HG02970 (cell line): ENCODE results near the gene BTN1A1.

ENCODE experiments used
- ATAC-seq: cut with Tn5 transposase; IDR thresholded peaks from one replicate; pipeline ENCODE4 v1.9.1; 2021; ENCODE audit warnings: mild to moderate bottlenecking, moderate library complexity, moderate number of reproducible peaks; ENCODE audit not compliant: unreplicated experiment, low FRiP score

BTN1A1 gene

DNA sequence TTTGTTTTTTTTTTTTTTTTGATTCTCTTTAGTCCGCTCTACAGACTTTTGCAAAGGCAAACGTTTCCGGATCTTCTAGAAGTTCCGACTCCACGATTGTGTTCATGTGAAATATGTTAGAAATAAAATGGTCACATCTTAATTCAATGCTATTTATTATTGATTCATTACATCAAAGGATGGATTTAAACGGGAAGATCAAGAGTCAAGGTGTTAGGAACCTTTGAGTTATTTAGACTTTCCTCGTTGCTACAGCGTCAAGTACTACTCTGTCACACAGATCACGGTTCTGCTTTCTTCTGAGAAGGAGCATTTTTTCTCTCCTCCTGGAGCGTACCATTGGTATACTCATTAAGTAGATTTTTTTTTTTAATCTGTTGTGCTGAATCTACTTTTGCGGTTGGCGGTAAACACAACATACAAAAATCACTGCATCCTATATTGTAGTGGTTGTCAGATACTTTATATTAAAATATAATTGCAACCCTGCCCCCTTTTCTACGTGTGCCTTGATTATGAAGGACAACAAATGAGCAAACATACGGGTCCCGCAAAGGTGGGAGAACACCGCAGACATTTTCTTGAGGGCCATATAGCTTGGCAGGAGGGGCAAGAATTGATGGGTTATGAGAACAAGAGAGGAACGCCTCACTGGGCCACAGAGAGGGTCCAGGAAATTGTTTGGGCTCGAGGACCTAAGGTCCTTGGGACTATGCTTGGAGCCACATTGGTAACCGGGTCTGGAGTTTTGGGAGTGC is 55.6 kb downstream of the BTN1A1 start:
- no peak for ATAC-seq

DNA sequence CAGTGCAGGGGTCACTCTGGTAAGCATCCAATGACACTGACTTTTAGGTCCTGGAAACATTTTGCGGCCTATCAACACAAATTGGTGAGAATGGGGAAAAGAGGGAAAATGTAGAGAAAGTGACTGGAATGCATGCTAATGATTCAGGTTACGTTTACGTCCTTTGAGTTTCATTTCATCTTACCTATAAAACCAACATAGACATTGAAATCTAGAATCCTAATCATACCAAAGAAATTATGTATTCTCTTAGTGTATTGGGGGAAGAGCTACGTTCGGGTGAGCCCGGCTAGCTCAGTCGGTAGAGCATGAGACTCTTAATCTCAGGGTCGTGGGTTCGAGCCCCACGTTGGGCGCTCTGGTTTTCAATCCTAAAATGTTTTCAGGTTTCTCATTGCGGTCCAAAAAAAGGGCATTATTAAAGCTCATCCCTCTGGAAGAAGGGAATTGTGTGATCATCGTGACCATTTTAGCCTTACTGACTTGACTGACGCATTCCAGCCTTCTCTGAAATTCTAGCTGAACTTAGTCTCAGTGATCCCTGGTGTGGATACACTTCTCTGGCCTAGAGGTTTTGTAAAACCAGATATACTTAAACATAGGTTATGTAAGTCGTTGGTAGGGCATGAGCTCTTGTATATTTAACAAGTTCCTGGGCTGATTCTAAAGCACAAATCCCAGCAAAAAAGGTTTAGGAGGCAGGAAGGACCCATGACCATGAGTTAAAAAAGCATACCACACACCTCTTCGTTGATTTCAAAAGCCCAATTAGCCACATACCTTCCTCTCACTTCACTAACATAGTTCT is 56.4 kb downstream of the BTN1A1 start:
- ATAC-seq, result no peak
